ENCODE data around the gene B3GLCT.

The B3GLCT gene

DNA sequence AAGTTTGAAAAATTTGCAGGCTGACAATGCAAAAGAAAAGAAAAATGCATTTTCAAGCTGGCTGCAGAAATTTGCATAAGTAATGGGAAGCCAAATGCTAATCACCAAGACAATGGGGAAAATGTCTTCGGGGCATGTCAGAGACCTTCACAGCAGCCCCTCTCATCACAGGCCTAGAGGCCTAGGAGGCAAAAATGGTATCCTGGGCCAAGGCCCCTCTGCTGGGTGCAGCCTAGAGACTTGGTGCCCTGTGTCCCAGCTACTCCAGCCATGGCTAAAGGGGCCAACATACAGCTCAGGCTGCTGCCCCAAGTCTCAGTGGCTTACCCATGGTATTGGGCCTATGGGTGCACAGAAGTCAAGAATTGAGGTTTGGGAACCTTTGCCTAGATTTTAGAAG lies 155.2 kb downstream of the B3GLCT start:
- no peak overlapping the region for H3K9ac ChIP-seq (ENCODE audit: low read depth, low read length)
- no peaks in the 10 kb centered on the region for H3K36me3 ChIP-seq (ENCODE audit: insufficient read depth, low read length)
- H3K27me3 ChIP-seq (ENCODE audit: insufficient read depth, low read length) = no peaks in the 10 kb centered on the region
- H3K4me3 ChIP-seq (ENCODE audit: low read length) = no peak overlapping the region
- peaks cover 38% of the 10 kb centered on the region for H3K9me3 ChIP-seq (ENCODE audit: insufficient read depth, low read depth, low read length)
- no peak overlapping the region for H3K27ac ChIP-seq (ENCODE audit: low read depth, low read length)
- 95% methylated on average over 1 of the region's 1 CpG for WGBS
- no peaks in the 10 kb centered on the region for H3K4me1 ChIP-seq (ENCODE audit: insufficient read depth, low read length)

GRCh38 chr13:31356991-31357390 lies 157.2 kb downstream of the B3GLCT start:
- no peak overlapping the region for H3K4me3 ChIP-seq (ENCODE audit: low read length)
- H3K9ac ChIP-seq (ENCODE audit: low read depth, low read length) = no peak overlapping the region
- 96% methylated on average over 3 of the region's 3 CpGs for WGBS
- H3K36me3 ChIP-seq (ENCODE audit: insufficient read depth, low read length) = no peaks in the 10 kb centered on the region
- H3K27ac ChIP-seq (ENCODE audit: low read depth, low read length) = no peak overlapping the region
- H3K9me3 ChIP-seq (ENCODE audit: insufficient read depth, low read depth, low read length) = peaks cover 38% of the 10 kb centered on the region
- no peaks in the 10 kb centered on the region for H3K27me3 ChIP-seq (ENCODE audit: insufficient read depth, low read length)
- H3K4me1 ChIP-seq (ENCODE audit: insufficient read depth, low read length) = no peaks in the 10 kb centered on the region

- H3K27me3 ChIP-seq (ENCODE audit: insufficient read depth, low read length) = no peaks in the 10 kb centered on the region
- H3K9me3 ChIP-seq (ENCODE audit: insufficient read depth, low read depth, low read length) = peaks cover 38% of the 10 kb centered on the region
- H3K36me3 ChIP-seq (ENCODE audit: insufficient read depth, low read length) = no peaks in the 10 kb centered on the region
- no peak overlapping the region for H3K9ac ChIP-seq (ENCODE audit: low read depth, low read length)
- H3K4me3 ChIP-seq (ENCODE audit: low read length) = no peak overlapping the region
- 62% methylated on average over 2 of the region's 2 CpGs for WGBS
- no peaks in the 10 kb centered on the region for H3K4me1 ChIP-seq (ENCODE audit: insufficient read depth, low read length)
- no peak overlapping the region for H3K27ac ChIP-seq (ENCODE audit: low read depth, low read length)
Measured at GRCh38 chr13:31357581-31357980, 157.8 kb downstream of the B3GLCT start.

GRCh38 chr13:31361673-31362072 lies 161.9 kb downstream of the B3GLCT start:
- no peak overlapping the region for H3K9ac ChIP-seq (ENCODE audit: low read depth, low read length)
- 85% methylated on average over 1 of the region's 1 CpG for WGBS
- H3K27me3 ChIP-seq (ENCODE audit: insufficient read depth, low read length) = no peaks in the 10 kb centered on the region
- no peak overlapping the region for H3K27ac ChIP-seq (ENCODE audit: low read depth, low read length)
- H3K36me3 ChIP-seq (ENCODE audit: insufficient read depth, low read length) = no peaks in the 10 kb centered on the region
- no peak overlapping the region for H3K4me3 ChIP-seq (ENCODE audit: low read length)
- no peaks in the 10 kb centered on the region for H3K4me1 ChIP-seq (ENCODE audit: insufficient read depth, low read length)
- peaks cover 21% of the 10 kb centered on the region for H3K9me3 ChIP-seq (ENCODE audit: insufficient read depth, low read depth, low read length)

DNA sequence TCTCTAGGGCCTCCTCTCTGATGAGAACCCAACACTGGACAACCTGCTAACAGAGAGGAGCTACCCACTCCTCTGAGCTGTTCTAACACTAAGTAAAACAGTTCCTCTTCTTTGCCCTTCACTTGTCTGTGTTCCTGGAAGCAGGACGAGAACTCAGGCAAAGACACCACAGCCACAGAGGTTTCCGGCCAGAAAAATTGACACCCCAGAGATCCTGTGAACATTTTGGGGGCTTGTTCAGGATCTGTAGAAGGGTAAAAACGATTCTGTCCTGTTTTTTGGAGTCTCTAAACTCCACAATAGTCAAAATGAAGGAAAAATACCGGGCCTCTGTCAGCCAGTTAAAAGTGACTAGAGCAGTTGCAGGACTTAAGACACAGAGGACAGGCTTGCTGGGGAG lies 165.9 kb downstream of the B3GLCT start:
- no peak overlapping the region for H3K27ac ChIP-seq (ENCODE audit: low read depth, low read length)
- H3K27me3 ChIP-seq (ENCODE audit: insufficient read depth, low read length) = no peaks in the 10 kb centered on the region
- peaks cover 19% of the 10 kb centered on the region for H3K9me3 ChIP-seq (ENCODE audit: insufficient read depth, low read depth, low read length)
- H3K9ac ChIP-seq (ENCODE audit: low read depth, low read length) = no peak overlapping the region
- 83% methylated on average over 4 of the region's 4 CpGs for WGBS
- no peaks in the 10 kb centered on the region for H3K36me3 ChIP-seq (ENCODE audit: insufficient read depth, low read length)
- H3K4me1 ChIP-seq (ENCODE audit: insufficient read depth, low read length) = no peaks in the 10 kb centered on the region
- H3K4me3 ChIP-seq (ENCODE audit: low read length) = no peak overlapping the region

GRCh38 chr13:31367410-31367809 lies 167.6 kb downstream of the B3GLCT start:
- Histone ChIP-seq H3K27me3 (ENCODE audit: insufficient read depth, low read length) (no peaks in the 10 kb centered on the region), H3K4me1 (ENCODE audit: insufficient read depth, low read length) (no peaks in the 10 kb centered on the region), H3K27ac (ENCODE audit: low read depth, low read length) (no peak overlapping the region), H3K9me3 (ENCODE audit: insufficient read depth, low read depth, low read length) (peaks cover 19% of the 10 kb centered on the region), H3K36me3 (ENCODE audit: insufficient read depth, low read length) (no peaks in the 10 kb centered on the region), H3K9ac (ENCODE audit: low read depth, low read length) (no peak overlapping the region), H3K4me3 (ENCODE audit: low read length) (no peak overlapping the region)
- WGBS = 88% methylated on average over 2 of the region's 2 CpGs

DNA sequence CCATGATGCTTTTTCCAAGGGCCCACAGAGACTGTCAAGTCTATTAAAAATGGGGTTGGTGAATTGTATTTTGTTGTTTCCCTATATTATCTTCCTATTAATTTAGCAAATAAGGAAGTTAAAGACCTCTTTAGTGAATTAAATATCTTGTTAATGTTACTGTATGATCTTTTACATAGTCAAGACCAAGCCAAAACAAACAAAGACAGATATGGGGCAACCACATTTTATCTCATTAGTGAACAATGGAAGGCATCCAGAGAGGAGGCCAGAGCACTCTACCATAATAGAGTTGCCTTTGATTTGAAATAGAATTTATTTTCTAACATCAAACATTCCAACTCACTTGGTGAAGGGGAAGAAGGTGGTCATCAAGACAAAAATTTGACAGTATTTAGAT lies 169.4 kb downstream of the B3GLCT start:
- no peak overlapping the region for H3K27ac ChIP-seq (ENCODE audit: low read depth, low read length)
- H3K4me3 ChIP-seq (ENCODE audit: low read length) = no peak overlapping the region
- no peaks in the 10 kb centered on the region for H3K36me3 ChIP-seq (ENCODE audit: insufficient read depth, low read length)
- peaks cover 19% of the 10 kb centered on the region for H3K9me3 ChIP-seq (ENCODE audit: insufficient read depth, low read depth, low read length)
- no peaks in the 10 kb centered on the region for H3K27me3 ChIP-seq (ENCODE audit: insufficient read depth, low read length)
- no peaks in the 10 kb centered on the region for H3K4me1 ChIP-seq (ENCODE audit: insufficient read depth, low read length)
- H3K9ac ChIP-seq (ENCODE audit: low read depth, low read length) = no peak overlapping the region

DNA sequence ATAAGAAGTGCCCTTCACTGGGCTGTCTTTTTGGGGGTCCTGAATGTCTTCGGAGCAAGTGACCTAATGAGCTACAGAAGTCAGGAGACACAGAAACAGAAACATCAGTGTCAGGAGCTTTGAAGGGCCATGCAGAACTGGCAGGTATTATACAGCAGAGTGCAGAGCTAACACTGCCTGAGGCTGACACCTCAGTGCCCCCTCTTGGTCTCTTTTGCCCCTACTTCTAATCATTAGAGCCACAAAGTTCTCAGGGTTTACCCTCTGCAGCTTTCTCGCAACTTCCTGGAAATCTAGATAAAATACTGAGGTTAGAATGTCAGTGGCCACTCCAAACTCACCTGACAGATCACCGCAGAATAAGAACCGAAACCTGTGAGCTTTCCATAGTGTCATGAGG lies 172.7 kb downstream of the B3GLCT start:
- Histone ChIP-seq H3K27me3 (ENCODE audit: insufficient read depth, low read length) (no peaks in the 10 kb centered on the region), H3K9me3 (ENCODE audit: insufficient read depth, low read depth, low read length) (no peaks in the 10 kb centered on the region), H3K27ac (ENCODE audit: low read depth, low read length) (no peak overlapping the region), H3K36me3 (ENCODE audit: insufficient read depth, low read length) (no peaks in the 10 kb centered on the region), H3K4me1 (ENCODE audit: insufficient read depth, low read length) (no peaks in the 10 kb centered on the region), H3K4me3 (ENCODE audit: low read length) (no peak overlapping the region), H3K9ac (ENCODE audit: low read depth, low read length) (no peak overlapping the region)
- WGBS = 92% methylated on average over 4 of the region's 4 CpGs

- Histone ChIP-seq H3K27me3 (ENCODE audit: insufficient read depth, low read length) (no peaks in the 10 kb centered on the region), H3K4me3 (ENCODE audit: low read length) (no peak overlapping the region)
- 85% methylated on average over 3 of the region's 3 CpGs for whole genome bisulfite sequencing
Measured at GRCh38 chr13:31374682-31375081, 174.9 kb downstream of the B3GLCT start.

DNA sequence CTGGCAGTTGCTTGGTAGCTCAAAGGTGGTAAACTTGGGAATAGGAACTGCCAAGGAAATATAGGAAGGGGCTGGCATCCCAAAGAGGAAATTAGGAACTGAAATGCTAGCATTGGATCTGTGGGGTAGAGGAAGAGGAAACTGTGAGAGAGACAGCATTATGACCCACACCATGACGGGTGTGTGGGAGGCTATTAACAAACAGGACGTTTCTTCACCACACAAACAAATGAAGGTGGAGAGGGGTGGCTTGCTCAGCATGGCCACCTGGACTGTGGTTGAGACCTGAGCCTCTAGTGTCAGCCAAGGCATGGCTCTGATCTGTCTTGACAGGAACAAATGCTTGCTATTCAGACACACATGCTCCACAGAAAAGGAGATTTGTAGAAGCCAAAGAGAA lies 178.2 kb downstream of the B3GLCT start:
- no peaks in the 10 kb centered on the region for H3K9me3 ChIP-seq (ENCODE audit: insufficient read depth, low read depth, low read length)
- no peaks in the 10 kb centered on the region for H3K4me1 ChIP-seq (ENCODE audit: insufficient read depth, low read length)
- H3K4me3 ChIP-seq (ENCODE audit: low read length) = no peak overlapping the region
- no peaks in the 10 kb centered on the region for H3K27me3 ChIP-seq (ENCODE audit: insufficient read depth, low read length)
- no peak overlapping the region for H3K9ac ChIP-seq (ENCODE audit: low read depth, low read length)
- WGBS = 62% methylated on average over 2 of the region's 2 CpGs
- no peak overlapping the region for H3K27ac ChIP-seq (ENCODE audit: low read depth, low read length)
- no peaks in the 10 kb centered on the region for H3K36me3 ChIP-seq (ENCODE audit: insufficient read depth, low read length)

More at GRCh38 chr13:31374682-31375081, 174.9 kb downstream of the B3GLCT start:
- no peaks in the 10 kb centered on the region for H3K36me3 ChIP-seq (ENCODE audit: insufficient read depth, low read length)
- H3K27ac ChIP-seq (ENCODE audit: low read depth, low read length) = no peak overlapping the region
- H3K9me3 ChIP-seq (ENCODE audit: insufficient read depth, low read depth, low read length) = no peaks in the 10 kb centered on the region
- H3K9ac ChIP-seq (ENCODE audit: low read depth, low read length) = no peak overlapping the region
- no peaks in the 10 kb centered on the region for H3K4me1 ChIP-seq (ENCODE audit: insufficient read depth, low read length)

DNA sequence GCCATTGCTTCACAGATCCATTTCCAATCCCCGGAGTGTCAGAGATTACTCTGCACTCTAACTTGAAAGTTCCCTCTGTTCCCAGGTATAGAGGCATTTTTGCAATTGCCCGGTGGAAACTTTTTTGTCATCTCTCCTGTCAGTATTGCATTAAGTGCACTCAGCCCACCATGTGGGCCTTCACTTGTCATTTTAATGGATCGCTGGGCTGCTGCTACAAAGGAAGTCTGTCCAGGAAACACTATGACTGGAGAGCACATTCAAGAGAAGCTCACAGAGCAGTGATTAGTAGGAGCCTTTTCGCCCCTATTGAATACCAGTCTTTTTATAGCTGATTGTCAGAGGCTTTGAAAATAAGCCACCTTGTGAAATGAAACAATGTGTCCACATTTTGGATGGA lies 180.9 kb downstream of the B3GLCT start:
- WGBS = 79% methylated on average over 4 of the region's 4 CpGs
- Histone ChIP-seq H3K4me1 (ENCODE audit: insufficient read depth, low read length) (no peaks in the 10 kb centered on the region), H3K4me3 (ENCODE audit: low read length) (no peak overlapping the region)

More for the DNA sequence above, 180.9 kb downstream of the B3GLCT start:
- H3K27me3 ChIP-seq (ENCODE audit: insufficient read depth, low read length) = no peaks in the 10 kb centered on the region
- no peaks in the 10 kb centered on the region for H3K36me3 ChIP-seq (ENCODE audit: insufficient read depth, low read length)
- H3K27ac ChIP-seq (ENCODE audit: low read depth, low read length) = no peak overlapping the region
- no peaks in the 10 kb centered on the region for H3K9me3 ChIP-seq (ENCODE audit: insufficient read depth, low read depth, low read length)
- H3K9ac ChIP-seq (ENCODE audit: low read depth, low read length) = no peak overlapping the region

Data from HUES64 (cell line).